Right lobe of liver (tissue), 4 donors: ENCODE data around the gene LRRC47.

ENCODE experiments used
- CTCF ChIP-seq, 4 donors: fragments of 200-600 bp in 3 of 4; fragments of 450-650 bp in 1 of 4; IDR thresholded peaks; one replicate each; pipeline versions ENCODE4 v1.5.1 to v1.8.0; 2016 to 2022; ENCODE audit warnings: antibody characterized with exemption in 4 of 4, mild to moderate bottlenecking in 2 of 4
- POLR2A ChIP-seq: fragments of 450-650 bp; IDR thresholded peaks from one replicate; pipeline ENCODE4 v1.6.1; 2017; ENCODE audit warnings: antibody characterized with exemption, mild to moderate bottlenecking
- donor health status: DM: no; HTN: no; CAD: no.
- donor health status: DM: no; HTN: no; CAD: no.
- donor health status: DM: no; HTN: yes; CAD: no.

- TF ChIP-seq CTCF (IDR thresholded peaks at IDR 0.05) (no peak), POLR2A (no peak)
These were observed 24.9 kb downstream of the LRRC47 start for GRCh38 chr1:3771108-3772026.
